Measurements from ENCODE around the gene TMBIM6. TPM values are rescaled to one million over a fixed set of nuclear protein-coding genes. Genes with fewer than 3 reads are reported as not detected.

The TMBIM6 gene
- total and polyA plus RNA-seq, 9 of the 15 experiments (the other 6 are each of a cell fraction or from before 2014, with no cell fraction given) = 147 to 1,288 (median 352) TPM

DNA sequence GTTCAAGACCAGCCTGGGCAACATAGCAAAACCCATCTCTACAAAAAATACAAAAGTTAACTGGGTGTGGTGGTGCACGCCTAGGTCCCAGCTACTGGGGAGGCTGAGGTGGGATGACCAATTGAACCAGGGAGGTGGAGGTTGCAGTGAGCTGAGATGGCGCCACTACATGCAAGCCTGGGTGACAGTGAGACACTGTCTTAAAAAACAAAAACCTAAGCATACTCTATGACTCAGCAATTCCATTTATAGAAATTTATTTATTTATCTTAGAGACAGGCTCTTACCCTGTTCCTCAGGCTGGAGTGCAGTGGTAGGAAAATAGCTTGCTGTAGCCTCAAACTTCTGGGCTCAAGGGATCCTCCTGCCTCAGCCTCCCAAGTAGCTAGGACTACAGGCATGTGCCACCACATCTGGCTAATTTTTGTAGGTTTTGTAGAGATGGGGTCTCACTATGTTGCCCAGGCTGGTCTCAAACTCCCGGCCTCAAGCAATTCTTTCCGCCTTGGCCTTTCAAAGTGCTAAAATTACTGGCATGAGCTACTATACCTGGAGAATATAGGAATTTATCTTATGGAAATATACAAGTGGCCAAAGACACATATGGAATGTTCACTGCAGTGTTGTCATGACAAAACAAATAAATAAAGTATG lies 43.5 kb downstream of the TMBIM6 start (continued):
- TF ChIP-seq, protein P1, sequence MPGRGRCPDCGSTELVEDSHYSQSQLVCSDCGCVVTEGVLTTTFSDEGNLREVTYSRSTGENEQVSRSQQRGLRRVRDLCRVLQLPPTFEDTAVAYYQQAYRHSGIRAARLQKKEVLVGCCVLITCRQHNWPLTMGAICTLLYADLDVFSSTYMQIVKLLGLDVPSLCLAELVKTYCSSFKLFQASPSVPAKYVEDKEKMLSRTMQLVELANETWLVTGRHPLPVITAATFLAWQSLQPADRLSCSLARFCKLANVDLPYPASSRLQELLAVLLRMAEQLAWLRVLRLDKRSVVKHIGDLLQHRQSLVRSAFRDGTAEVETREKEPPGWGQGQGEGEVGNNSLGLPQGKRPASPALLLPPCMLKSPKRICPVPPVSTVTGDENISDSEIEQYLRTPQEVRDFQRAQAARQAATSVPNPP (IDR thresholded peaks at IDR 0.05; ENCODE audit: borderline replicate concordance, insufficient read depth, insufficient read length) = no peak
- peak; percentile 97 for TF ChIP-seq ZNF121 (CRISPR knock-in tag; conservative IDR thresholded peaks at IDR 0.05)

GRCh38 chr12:49787672-49788071 lies 46.3 kb downstream of the TMBIM6 start:
- in situ Hi-C loops (cut with MboI) (no loop called here), intact Hi-C loops (cut with micrococcal nuclease) (no loop called here)
- Histone ChIP-seq H3K79me2 (ENCODE audit: control insufficient read depth, insufficient read depth, low read length) (no peaks in the 10 kb centered on the region), H2AFZ (ENCODE audit: low read depth, low read length) (no peak overlapping the region), H3K9ac (ENCODE audit: insufficient read depth in 1 of 2, low read depth in 2 of 2, low read length in 2 of 2) (no peak overlapping the region), H3K27me3 (ENCODE audit: control insufficient read depth in 2 of 2, insufficient read depth in 2 of 2, low read length in 2 of 2) (no peaks in the 10 kb centered on the region), H3K9me1 (ENCODE audit: control insufficient read depth, insufficient read depth, low read length) (no peaks in the 10 kb centered on the region), H3K4me1 (replicated peaks in 1 of 2; ENCODE audit: control insufficient read depth in 2 of 2, insufficient read depth in 2 of 2, low read length in 2 of 2) (peaks cover 13 to 18% of the 10 kb centered on the region in 2 experiments; a peak in 4 of 5 replicates), H3K36me3 (ENCODE audit: control insufficient read depth, insufficient read depth, low read length) (no peaks in the 10 kb centered on the region), H3K9me3 (replicated peaks; ENCODE audit: control insufficient read depth, insufficient read depth, low read depth, low read length) (no peaks in the 10 kb centered on the region), H3K4me2 (ENCODE audit: insufficient read depth, low read length) (no peak overlapping the region), H3K4me3 (no peak overlapping the region), H3K27ac (ENCODE audit: extremely low read depth, low read depth, low read length) (no peak overlapping the region), H4K20me1 (replicated peaks; ENCODE audit: control insufficient read depth, insufficient read depth, low read length) (0 out of 2 replicates have a peak, but pooled peaks cover 3% of the 10 kb centered on the region)
- DNase-seq (ENCODE audit: extremely low read depth in 1 of 4, low spot score in 3 of 4) (no peak), ATAC-seq (no peak), FAIRE-seq (no peak)
- 54% methylated on average over 2 of the region's 2 CpGs for WGBS (ENCODE audit: insufficient coverage, low coverage, missing lambda C conversion rate)
- peak; percentile 15 to 39; a peak in 1 of 4 replicates for TF ChIP-seq KDM1A (IDR thresholded peaks at IDR 0.05)
- no peak for TF ChIP-seq ZNF175 (CRISPR knock-in tag; IDR thresholded peaks at IDR 0.05; ENCODE audit: low read depth)
- no peak for TF ChIP-seq SMAD1 (IDR thresholded peaks at IDR 0.05; ENCODE audit: low read depth, low read length, partially characterized antibody)
- peak; percentile 72 for TF ChIP-seq BCOR (IDR thresholded peaks at IDR 0.05)
- no peak for TF ChIP-seq RUNX1 (IDR thresholded peaks at IDR 0.05; ENCODE audit: low read depth)
- TF ChIP-seq, protein P2, sequence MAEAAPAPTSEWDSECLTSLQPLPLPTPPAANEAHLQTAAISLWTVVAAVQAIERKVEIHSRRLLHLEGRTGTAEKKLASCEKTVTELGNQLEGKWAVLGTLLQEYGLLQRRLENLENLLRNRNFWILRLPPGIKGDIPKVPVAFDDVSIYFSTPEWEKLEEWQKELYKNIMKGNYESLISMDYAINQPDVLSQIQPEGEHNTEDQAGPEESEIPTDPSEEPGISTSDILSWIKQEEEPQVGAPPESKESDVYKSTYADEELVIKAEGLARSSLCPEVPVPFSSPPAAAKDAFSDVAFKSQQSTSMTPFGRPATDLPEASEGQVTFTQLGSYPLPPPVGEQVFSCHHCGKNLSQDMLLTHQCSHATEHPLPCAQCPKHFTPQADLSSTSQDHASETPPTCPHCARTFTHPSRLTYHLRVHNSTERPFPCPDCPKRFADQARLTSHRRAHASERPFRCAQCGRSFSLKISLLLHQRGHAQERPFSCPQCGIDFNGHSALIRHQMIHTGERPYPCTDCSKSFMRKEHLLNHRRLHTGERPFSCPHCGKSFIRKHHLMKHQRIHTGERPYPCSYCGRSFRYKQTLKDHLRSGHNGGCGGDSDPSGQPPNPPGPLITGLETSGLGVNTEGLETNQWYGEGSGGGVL (CRISPR knock-in tag; IDR thresholded peaks at IDR 0.05) = no peak
- peak; percentile 15 for TF ChIP-seq POLR2B (IDR thresholded peaks at IDR 0.05; ENCODE audit: low read depth, partially characterized antibody)
- peak; percentile 85 for TF ChIP-seq RBM25 (IDR thresholded peaks at IDR 0.05; ENCODE audit: low read depth, low read length, severe bottlenecking)
- TF ChIP-seq ZNF146 (CRISPR knock-in tag; IDR thresholded peaks at IDR 0.05; ENCODE audit: unreplicated experiment) = peak; percentile 94
- ChIA-PET POLR2A (no interaction called here), CTCF (ENCODE audit: low intra/inter-chr PET ratio) (no interaction called here)
- BruUV-seq (replicated peaks) = no TSS peak

All from K562 (cell line).